ENCODE results near the gene CD300LG. TPM values are rescaled to one million over a fixed set of nuclear protein-coding genes. Genes with fewer than 3 reads are reported as not detected.

Gene CD300LG
- total and polyA plus RNA-seq, 2 experiments from 2014 or later = not detected

DNA sequence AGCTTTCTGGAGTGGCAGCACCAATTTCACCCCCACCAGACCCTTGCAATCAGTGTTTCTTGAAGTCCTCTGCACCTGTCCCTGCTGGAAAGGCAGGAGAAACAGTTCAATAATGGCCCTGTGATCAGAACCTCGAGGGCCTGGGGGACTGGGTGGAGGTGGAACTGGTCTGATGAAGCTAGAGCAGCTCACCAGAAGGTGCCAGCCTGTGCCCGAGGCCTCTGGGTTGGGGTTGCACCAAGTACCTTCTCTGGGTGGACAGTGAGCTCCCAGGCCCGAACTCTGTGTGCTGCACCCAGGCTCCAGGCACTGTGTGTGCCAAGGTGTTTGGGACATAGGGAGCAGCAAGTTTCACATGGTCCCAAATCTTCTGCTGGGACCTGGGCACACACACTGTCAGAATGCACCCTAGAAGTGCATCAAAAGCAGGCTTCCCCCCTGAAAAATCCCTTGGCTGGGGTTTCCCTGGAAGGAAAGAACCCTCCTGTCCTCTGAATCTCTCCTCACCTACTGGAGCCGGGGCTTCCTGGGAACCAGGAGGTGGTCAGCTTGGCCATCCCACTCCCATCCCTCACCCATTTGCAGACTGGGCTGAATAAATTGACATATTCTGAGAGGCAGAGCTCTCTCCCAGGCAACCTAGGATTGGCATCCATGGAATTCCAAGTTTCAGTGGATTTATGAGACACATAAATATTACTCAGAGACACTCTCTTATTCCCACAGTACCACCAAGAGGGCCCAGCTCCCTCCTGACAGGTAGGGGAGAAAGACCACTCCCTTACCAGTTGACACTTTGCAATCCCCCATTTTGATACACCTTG is 17.4 kb downstream of the CD300LG start (continued):
- TF ChIP-seq, protein P1, sequence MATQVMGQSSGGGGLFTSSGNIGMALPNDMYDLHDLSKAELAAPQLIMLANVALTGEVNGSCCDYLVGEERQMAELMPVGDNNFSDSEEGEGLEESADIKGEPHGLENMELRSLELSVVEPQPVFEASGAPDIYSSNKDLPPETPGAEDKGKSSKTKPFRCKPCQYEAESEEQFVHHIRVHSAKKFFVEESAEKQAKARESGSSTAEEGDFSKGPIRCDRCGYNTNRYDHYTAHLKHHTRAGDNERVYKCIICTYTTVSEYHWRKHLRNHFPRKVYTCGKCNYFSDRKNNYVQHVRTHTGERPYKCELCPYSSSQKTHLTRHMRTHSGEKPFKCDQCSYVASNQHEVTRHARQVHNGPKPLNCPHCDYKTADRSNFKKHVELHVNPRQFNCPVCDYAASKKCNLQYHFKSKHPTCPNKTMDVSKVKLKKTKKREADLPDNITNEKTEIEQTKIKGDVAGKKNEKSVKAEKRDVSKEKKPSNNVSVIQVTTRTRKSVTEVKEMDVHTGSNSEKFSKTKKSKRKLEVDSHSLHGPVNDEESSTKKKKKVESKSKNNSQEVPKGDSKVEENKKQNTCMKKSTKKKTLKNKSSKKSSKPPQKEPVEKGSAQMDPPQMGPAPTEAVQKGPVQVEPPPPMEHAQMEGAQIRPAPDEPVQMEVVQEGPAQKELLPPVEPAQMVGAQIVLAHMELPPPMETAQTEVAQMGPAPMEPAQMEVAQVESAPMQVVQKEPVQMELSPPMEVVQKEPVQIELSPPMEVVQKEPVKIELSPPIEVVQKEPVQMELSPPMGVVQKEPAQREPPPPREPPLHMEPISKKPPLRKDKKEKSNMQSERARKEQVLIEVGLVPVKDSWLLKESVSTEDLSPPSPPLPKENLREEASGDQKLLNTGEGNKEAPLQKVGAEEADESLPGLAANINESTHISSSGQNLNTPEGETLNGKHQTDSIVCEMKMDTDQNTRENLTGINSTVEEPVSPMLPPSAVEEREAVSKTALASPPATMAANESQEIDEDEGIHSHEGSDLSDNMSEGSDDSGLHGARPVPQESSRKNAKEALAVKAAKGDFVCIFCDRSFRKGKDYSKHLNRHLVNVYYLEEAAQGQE (IDR thresholded peaks at IDR 0.05; ENCODE audit: unreplicated experiment) = no peak
- TF ChIP-seq EZH2 (IDR thresholded peaks at IDR 0.05; ENCODE audit: low read depth, unreplicated experiment) (no peak), ZNF331 (CRISPR knock-in tag; IDR thresholded peaks at IDR 0.05; ENCODE audit: low read depth) (no peak), EZH2phosphoT487 (IDR thresholded peaks at IDR 0.05; ENCODE audit: unreplicated experiment) (no peak), POLR2AphosphoS5 (IDR thresholded peaks at IDR 0.05; ENCODE audit: low read depth) (no peak), JUNB (IDR thresholded peaks at IDR 0.05; ENCODE audit: unreplicated experiment) (no peak), ZNF114 (CRISPR knock-in tag; IDR thresholded peaks at IDR 0.05) (no peak), STAT1 (IDR thresholded peaks at IDR 0.05; ENCODE audit: unreplicated experiment) (no peak)
- TF ChIP-seq, protein P2, sequence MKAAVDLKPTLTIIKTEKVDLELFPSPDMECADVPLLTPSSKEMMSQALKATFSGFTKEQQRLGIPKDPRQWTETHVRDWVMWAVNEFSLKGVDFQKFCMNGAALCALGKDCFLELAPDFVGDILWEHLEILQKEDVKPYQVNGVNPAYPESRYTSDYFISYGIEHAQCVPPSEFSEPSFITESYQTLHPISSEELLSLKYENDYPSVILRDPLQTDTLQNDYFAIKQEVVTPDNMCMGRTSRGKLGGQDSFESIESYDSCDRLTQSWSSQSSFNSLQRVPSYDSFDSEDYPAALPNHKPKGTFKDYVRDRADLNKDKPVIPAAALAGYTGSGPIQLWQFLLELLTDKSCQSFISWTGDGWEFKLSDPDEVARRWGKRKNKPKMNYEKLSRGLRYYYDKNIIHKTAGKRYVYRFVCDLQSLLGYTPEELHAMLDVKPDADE (IDR thresholded peaks at IDR 0.05) = no peak
- TF ChIP-seq, protein P3, sequence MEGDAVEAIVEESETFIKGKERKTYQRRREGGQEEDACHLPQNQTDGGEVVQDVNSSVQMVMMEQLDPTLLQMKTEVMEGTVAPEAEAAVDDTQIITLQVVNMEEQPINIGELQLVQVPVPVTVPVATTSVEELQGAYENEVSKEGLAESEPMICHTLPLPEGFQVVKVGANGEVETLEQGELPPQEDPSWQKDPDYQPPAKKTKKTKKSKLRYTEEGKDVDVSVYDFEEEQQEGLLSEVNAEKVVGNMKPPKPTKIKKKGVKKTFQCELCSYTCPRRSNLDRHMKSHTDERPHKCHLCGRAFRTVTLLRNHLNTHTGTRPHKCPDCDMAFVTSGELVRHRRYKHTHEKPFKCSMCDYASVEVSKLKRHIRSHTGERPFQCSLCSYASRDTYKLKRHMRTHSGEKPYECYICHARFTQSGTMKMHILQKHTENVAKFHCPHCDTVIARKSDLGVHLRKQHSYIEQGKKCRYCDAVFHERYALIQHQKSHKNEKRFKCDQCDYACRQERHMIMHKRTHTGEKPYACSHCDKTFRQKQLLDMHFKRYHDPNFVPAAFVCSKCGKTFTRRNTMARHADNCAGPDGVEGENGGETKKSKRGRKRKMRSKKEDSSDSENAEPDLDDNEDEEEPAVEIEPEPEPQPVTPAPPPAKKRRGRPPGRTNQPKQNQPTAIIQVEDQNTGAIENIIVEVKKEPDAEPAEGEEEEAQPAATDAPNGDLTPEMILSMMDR (conservative IDR thresholded peaks at IDR 0.05; ENCODE audit: low read depth in 2 of 2) = no peak

DNA sequence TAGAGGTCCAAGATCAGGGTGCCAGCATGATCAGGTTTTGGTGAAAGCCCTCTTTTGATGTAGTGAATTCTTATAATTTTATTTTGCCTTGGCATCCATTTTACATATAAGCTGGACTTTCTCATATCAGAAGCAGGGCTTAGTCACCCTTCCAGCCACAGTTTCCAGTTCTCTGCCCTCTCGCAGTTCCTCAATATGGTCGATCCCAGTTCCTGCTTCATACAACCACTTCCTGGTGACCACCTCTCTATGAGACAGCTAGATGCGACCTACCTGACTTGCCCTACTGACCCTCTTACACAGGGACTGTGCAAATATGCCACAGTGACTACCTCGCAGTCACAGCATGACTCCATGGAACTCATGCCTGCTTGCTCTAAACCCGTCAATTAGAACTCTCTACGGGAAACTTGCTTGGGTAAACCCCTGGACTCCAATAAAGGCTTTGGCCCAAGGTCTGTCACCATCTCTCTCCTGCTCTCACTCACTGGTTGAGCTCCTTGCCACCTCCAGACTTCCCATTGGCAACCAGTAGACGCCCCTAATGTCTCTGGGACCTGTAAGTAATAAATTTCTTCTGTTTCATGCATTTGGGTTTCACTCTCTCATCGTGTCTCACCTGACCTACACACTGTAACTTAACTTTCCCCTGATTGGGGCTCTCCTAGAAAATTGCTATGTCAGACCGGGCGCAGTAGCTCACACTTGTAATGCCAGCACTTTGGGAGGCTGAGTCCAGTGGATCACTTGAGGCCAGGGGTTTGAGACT is 21.4 kb downstream of the CD300LG start:
- no peaks in the 10 kb centered on the region for H3K4me1 ChIP-seq (ENCODE audit: insufficient read depth)
- H3K4me3 ChIP-seq = no peak overlapping the region
- Mint-ChIP-seq H3K27ac (no peak overlapping the region), H3K4me1 (no peaks in the 10 kb centered on the region), H3K4me3 (no peak overlapping the region), H3K9me3 (no peaks in the 10 kb centered on the region), H3K36me3 (ENCODE audit: low read depth) (no peaks in the 10 kb centered on the region), H3K27me3 (ENCODE audit: insufficient read depth, low read depth, poor library complexity) (no peaks in the 10 kb centered on the region)
- no peaks in the 10 kb centered on the region for H3K79me2 ChIP-seq (replicated peaks; ENCODE audit: insufficient read depth)
- no peaks in the 10 kb centered on the region for H3K36me3 ChIP-seq (ENCODE audit: insufficient read depth)
- DNase-seq (ENCODE audit: low spot score) (no peak), ATAC-seq (no peak)
- H4K20me1 ChIP-seq (replicated peaks; ENCODE audit: insufficient read depth) = no peaks in the 10 kb centered on the region
- no peaks in the 10 kb centered on the region for H3F3A ChIP-seq (replicated peaks; ENCODE audit: low read depth)
- H3K4me2 ChIP-seq = no peak overlapping the region
- H3K9me2 ChIP-seq (ENCODE audit: insufficient read depth) = no peaks in the 10 kb centered on the region
- H3K27me3 ChIP-seq (ENCODE audit: insufficient read depth) = no peaks in the 10 kb centered on the region
- H3K27ac ChIP-seq (ENCODE audit: low read depth) = no peak overlapping the region
- no peak overlapping the region for H2AFZ ChIP-seq
- TF ChIP-seq, protein P2 (IDR thresholded peaks at IDR 0.05) = no peak
- TF ChIP-seq, protein P1 (IDR thresholded peaks at IDR 0.05; ENCODE audit: unreplicated experiment) = no peak
- no peak for TF ChIP-seq CREB1 (CRISPR knock-in tag; IDR thresholded peaks at IDR 0.05; ENCODE audit: low read depth)
- TF ChIP-seq EZH2phosphoT487 (IDR thresholded peaks at IDR 0.05; ENCODE audit: unreplicated experiment) = no peak
- TF ChIP-seq STAT1 (IDR thresholded peaks at IDR 0.05; ENCODE audit: unreplicated experiment) = no peak

All from GM23338 (cell line).